HG03196 (cell line): ENCODE data around the gene PDE11A.

Experiments
- ATAC-seq: cut with Tn5 transposase; IDR thresholded peaks from one replicate; pipeline ENCODE4 v1.9.1; 2021; ENCODE audit not compliant: unreplicated experiment

PDE11A gene

DNA sequence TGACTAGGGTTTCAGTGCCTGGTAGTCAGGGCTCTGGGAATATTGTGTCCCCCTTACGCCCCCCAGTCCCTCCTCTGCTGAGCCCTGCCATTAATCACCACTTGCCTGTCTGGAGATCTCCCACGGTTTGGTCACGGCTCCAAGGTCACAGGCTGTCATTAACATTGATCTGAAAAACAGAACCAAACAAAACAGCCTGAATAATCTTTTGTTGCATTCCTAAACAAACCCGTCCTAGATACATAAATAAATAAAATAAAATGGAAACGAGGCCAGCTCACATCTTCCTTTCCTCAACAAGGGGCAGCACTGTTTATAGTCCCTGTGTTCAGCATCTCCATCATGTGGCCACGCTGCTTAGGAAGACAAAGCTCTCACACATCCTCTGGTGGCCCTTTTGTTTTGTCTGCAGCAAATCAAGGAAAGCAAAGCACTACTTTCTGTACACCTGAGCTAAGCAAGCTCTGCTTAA, 397.2 kb downstream of the PDE11A start:
- no peak for ATAC-seq

DNA sequence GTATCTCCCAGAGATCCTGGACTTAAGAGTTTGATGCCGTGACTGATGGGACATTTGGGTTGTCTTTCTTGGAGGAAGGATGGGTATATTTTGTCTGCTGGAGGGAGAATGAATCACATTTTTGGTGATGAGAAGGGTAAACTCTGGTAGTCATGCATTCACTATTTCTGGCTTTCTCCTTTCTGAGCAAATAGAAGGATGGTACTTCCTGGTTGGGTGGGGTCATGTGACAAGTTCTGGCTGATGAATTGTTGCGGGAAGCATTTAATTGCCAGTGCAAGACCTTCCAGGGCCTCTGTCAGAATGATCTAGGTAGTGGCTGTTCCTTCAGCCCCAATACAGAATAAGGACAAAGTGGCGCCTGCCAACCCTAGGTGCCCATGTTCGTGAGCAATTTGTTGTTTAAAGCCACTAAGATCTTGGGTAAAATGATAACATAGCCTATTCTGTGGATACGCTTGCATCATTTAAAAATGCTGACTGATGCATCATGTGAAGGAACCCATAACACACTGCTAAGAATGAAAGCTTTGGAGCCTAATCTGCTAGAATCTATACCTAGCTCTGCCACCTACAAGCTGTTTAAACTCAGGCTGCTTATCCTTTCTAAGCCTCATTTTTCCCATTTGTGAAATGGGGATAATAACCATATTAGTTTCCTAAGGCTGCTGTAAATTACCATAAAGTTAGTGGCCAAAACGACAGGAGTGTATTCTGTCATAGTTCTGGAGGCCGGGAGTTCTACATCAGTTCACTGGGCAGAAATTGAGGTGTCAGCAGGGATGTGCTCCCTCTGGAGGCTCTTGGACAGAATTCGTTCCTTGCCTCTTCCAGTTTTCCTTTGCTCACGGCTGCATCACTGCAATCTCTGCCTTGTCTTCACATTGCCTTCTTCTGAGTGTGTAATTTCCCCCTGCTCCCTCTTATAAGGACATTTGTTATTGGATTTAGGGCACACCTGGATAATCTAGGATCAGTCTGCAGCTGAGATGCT, 398.7 kb downstream of the PDE11A start:
- ATAC-seq, result no peak

DNA sequence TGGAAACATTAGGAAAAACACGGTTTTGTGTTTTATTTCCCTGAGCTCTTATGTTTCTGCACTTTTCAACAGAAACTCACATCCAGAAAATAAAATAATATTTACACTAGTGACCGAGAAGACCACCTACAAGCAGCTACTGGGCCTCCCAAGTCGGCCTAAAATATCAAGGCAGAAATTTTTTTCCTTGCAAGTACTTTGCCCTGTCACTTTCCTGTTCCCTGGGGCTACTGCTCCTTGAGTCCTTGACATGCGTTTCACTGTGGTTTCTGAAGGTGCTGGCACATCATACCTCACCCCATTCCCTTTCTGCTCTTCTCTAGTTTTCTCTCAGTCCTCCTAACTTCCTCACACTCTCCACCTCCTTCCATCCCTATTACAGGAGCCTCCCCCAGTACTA, 400.9 kb downstream of the PDE11A start:
- ATAC-seq, result no peak

DNA sequence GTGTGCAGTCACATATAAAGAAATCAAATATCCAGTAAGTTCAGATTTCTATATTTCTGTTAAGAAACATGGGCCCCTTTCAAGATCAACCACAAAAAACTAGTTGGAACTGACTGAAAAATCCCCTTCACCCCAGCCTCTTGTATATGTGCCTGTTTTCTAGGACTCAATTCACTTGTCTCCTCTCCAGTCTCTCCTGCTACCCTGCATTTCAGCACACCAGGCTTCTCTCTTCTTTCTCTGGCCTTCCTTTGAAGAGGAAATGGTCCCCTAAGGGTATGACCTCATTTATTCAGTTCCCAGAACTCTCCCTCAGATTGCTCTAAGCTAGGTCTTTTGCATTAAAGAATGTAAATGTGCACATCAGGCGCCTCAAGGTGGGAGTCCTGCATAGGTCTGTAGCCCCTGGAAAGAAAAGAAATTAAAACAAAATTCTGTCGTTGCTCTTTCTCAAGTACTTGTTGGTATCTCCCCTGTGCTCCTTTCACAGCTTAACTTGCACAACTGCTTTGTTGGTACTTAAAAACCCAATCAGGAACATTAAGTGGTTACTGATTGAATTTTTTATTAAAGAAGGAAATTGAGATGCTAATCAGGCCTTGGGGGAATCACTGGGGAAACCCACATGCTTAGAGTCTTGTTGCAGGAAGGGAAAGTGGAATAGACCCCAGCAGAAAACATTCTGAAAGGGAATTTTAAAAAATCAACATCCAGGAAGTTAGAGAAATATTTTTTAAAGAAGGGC, 401.6 kb downstream of the PDE11A start:
- no peak for ATAC-seq

DNA sequence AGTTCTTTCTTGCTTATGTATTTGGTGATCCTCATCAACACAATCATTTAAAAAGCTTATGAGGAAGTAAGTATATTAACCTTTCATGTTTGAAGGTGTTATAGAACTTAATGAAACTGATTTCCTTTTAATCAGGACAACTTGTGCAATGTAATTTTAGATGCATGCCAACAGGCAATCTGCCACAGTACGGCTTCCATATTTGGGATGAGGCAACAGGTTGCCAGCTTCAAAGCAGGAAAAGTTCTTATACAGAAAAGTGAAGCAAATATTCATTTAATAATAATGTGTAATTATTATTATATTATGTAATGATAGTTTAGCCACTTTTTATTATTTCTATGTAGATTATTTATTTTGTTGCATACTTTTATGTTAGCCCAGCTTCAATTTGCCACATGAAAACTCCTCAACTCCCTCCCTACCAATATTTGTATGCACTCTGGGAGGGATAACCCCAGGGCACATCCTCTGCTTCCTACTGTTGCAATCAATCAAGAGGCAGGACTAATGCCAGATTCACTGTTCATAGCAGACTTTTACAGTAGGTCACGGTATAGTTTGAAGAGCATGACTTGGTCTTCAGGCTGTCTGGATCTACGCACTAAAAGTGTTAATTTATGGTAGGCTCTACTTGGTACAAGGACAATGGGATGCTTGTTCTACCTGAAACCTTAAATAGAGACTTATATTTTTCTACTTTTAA, 402.8 kb downstream of the PDE11A start:
- ATAC-seq, result no peak

DNA sequence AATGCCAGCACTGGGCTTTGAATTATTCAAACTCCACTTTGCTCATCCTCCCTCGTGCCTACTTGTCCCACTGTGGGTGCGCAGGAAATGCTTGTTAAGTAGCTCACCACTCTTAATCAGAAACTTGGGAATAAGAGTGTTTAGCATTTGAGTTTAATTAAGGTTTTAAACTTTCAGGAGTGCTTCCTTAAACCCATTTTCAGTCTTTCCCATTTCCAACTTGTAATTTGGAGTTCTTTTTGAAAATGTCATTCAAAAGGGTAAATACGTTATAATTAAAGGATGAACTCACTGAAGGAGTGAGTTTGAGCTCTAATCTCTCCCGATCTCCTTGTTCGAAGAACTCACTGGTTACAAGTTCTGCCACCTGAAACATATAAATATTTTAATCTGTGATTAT, 403.4 kb downstream of the PDE11A start:
- no peak for ATAC-seq

DNA sequence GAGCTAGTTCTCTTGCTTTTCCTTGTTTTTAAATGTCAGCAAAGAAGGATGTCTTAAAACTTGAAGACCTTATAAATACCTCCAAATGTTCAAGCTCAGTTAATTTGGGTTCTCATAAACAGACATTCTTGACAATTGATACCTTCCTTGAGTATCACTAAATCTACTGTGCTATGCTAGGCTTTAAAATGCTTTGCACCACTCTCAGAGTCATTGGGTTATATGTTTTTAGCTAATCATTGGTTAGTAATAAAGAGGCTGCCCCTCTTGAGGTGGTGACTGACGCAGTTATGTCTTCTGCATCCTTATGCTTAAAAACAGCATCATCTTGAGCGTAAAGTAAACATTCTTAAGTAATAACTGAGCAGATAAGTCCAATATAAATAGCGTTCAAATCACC, 404.0 kb downstream of the PDE11A start:
- no peak for ATAC-seq

DNA sequence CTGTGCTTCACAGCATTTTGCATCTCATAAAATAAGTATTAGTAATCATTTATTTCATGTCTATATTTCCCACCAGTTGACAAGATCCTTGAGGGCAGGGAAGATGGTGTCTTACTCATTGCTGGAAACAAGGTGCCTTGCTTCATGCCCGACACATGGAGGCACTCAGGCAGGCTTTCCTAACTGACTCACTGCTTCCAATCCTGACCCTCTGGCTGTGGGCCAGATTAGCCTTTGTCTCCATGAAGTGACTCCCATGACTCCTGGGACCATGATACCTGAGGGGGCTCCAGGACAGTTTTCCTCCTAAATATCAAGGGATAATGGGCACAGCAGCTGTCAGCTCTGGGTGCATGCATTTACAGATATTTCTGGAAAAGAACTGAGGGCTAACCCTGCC, 405.0 kb downstream of the PDE11A start:
- ATAC-seq, result no peak

GRCh38 chr2:177666408-177666807, 406.2 kb downstream of the PDE11A start:
- ATAC-seq, result no peak

DNA sequence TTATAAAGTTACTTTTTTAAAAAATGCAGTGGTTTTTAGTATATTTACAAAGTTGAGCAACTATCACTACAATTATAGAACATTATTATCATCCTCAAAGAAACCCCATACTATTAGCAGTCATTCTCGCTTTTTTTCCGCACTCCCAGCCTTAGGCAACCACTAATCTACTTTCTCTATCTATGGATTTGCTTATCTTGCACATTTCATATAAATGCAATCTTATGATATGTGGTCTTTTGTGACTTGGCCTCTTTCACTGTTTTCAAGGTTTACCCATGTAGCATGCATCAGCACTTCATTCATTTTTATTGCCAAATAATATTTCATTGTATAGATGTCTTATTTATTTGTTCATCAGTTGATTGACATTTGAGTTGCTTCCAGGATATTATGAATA, 406.6 kb downstream of the PDE11A start:
- no peak for ATAC-seq

GRCh38 chr2:177665328-177665727, 407.2 kb downstream of the PDE11A start:
- no peak for ATAC-seq

GRCh38 chr2:177662895-177663294, 409.7 kb downstream of the PDE11A start:
- no peak for ATAC-seq

- ATAC-seq, result no peak
Observed at GRCh38 chr2:177660742-177661141, 411.8 kb downstream of the PDE11A start.

GRCh38 chr2:177658309-177658708, 414.3 kb downstream of the PDE11A start:
- ATAC-seq, result no peak

- ATAC-seq, result no peak
Observed at GRCh38 chr2:177651833-177652232, 420.7 kb downstream of the PDE11A start.

DNA sequence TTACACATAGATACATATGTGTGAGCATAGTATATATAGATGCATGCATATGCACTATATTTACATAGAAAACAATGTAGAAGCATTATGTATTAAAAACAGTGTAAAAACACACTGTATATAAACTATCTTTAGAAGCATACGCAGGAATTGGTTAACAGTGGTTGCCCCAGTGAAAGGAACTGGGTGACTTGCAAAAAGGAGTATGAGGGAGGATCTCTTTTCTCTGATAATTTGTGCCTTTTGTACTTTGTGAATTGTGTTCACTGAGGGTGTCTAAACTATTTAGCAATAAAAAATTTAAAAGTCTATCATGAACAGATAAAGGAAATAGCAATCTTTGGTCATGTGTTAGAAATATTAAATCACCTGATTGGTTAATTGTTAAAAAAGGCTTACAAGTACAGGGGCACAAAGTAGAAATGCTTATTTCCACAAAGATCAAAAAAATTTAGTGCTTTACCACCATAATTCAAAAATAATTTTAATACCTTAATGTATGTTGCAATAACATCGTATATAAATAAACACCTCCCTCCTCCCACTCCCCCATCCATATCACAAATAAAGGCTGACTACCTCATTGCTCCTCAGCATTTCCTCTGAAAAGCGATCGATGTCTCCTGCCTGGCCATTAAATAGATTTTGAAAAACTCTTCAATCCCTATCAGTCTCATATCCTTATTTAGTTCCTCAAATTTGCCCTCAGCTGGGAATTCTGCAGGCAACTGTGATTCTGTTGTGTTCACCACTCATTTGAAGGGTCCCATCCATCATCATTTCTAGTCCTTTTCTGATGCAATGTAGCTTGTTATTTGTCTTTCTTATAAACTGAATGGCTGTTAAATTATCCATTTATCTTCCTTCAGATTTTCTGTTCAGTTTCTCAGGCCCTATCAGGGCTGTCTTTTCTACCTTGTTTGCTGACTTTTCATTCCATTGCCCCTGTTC, 422.7 kb downstream of the PDE11A start:
- ATAC-seq, result no peak

- no peak for ATAC-seq
Observed at GRCh38 chr2:177646791-177647190, 425.8 kb downstream of the PDE11A start.

GRCh38 chr2:177646241-177646640, 426.3 kb downstream of the PDE11A start:
- no peak for ATAC-seq

- no peak for ATAC-seq
Observed at GRCh38 chr2:177641331-177641730, 431.2 kb downstream of the PDE11A start.

- no peak for ATAC-seq
Observed at GRCh38 chr2:177640423-177640822, 432.2 kb downstream of the PDE11A start.
